ENCODE results near the gene ARHGAP30.

The ARHGAP30 gene

DNA sequence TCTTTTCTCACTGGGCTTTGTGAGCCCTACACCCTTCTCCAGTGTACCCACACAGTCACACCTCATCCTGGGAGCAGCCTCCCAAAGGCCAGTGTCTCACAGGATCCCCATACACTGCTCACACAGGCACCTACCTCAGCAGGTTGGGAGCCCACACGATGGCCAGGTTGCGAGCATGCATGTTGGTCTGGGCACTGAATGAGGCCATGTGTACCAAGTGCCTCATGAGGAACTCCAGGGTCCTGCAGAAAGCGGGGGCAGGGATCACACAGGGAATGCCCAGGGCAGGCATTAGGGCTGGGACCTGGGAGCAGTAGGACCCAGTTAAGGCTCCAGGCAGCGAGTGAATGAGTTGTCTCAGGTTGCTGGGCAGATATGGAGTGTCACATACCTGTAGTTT lies 15.5 kb downstream of the ARHGAP30 start:
- no peak overlapping the region for H3K4me2 ChIP-seq (ENCODE audit: low read length)
- no peak overlapping the region for H3K27ac ChIP-seq (ENCODE audit: low read depth, low read length, poor library complexity, severe bottlenecking)
- TF ChIP-seq, protein P1, sequence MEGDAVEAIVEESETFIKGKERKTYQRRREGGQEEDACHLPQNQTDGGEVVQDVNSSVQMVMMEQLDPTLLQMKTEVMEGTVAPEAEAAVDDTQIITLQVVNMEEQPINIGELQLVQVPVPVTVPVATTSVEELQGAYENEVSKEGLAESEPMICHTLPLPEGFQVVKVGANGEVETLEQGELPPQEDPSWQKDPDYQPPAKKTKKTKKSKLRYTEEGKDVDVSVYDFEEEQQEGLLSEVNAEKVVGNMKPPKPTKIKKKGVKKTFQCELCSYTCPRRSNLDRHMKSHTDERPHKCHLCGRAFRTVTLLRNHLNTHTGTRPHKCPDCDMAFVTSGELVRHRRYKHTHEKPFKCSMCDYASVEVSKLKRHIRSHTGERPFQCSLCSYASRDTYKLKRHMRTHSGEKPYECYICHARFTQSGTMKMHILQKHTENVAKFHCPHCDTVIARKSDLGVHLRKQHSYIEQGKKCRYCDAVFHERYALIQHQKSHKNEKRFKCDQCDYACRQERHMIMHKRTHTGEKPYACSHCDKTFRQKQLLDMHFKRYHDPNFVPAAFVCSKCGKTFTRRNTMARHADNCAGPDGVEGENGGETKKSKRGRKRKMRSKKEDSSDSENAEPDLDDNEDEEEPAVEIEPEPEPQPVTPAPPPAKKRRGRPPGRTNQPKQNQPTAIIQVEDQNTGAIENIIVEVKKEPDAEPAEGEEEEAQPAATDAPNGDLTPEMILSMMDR (IDR thresholded peaks at IDR 0.05; ENCODE audit: low read length), result no peak
- TF ChIP-seq EZH2 (IDR thresholded peaks at IDR 0.05; ENCODE audit: borderline replicate concordance, low read length), result no peak
- no peak overlapping the region for H2AFZ ChIP-seq (ENCODE audit: low read length)
- no peak overlapping the region for H3K4me3 ChIP-seq (ENCODE audit: low read depth, low read length, poor library complexity, severe bottlenecking)
- no peaks in the 10 kb centered on the region for H4K20me1 ChIP-seq (ENCODE audit: insufficient read depth, low read length)
- no peaks in the 10 kb centered on the region for H3K4me1 ChIP-seq (ENCODE audit: insufficient read depth, low read length, severe bottlenecking)
- H3K27me3 ChIP-seq (ENCODE audit: insufficient read depth, low read length), result no peaks in the 10 kb centered on the region
- no peaks in the 10 kb centered on the region for H3F3A ChIP-seq (ENCODE audit: insufficient read depth, low read length)
- H3K79me2 ChIP-seq (ENCODE audit: insufficient read depth, low read length), result no peaks in the 10 kb centered on the region
- H3K9me3 ChIP-seq (ENCODE audit: low read length), result no peaks in the 10 kb centered on the region
- H3K36me3 ChIP-seq (ENCODE audit: insufficient read depth, low read length), result peaks cover 82% of the 10 kb centered on the region
- no peaks in the 10 kb centered on the region for H3K9me2 ChIP-seq (ENCODE audit: low read depth, low read length)
- no peak overlapping the region for H3K9ac ChIP-seq (ENCODE audit: low read length)

DNA sequence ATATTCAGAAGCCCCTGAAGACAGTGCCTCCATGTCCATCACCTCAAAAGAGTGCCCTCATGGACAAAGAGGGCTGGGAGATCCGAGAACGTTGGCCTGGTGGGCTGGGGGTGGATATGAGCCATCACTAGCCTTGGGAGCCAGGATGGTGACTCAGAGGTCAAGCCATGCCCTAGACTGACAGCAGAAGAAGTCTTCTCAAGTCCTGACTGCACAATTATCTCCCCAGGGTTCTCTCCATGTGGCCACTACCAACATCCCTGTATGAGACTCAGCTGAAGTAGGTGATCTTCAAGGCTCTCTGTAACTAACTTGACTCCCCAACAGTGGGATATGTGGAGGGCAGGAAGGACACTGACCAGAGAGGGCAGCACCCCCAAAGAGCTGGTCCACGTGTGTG lies 16.8 kb downstream of the ARHGAP30 start:
- Histone ChIP-seq H3K79me2 (ENCODE audit: insufficient read depth, low read length) (no peaks in the 10 kb centered on the region), H3F3A (ENCODE audit: insufficient read depth, low read length) (no peaks in the 10 kb centered on the region), H3K4me1 (ENCODE audit: insufficient read depth, low read length, severe bottlenecking) (no peaks in the 10 kb centered on the region), H3K27ac (ENCODE audit: low read depth, low read length, poor library complexity, severe bottlenecking) (no peak overlapping the region), H3K27me3 (ENCODE audit: insufficient read depth, low read length) (no peaks in the 10 kb centered on the region), H2AFZ (ENCODE audit: low read length) (no peak overlapping the region), H3K4me3 (ENCODE audit: low read depth, low read length, poor library complexity, severe bottlenecking) (no peak overlapping the region), H3K9me3 (ENCODE audit: low read length) (no peaks in the 10 kb centered on the region), H3K36me3 (ENCODE audit: insufficient read depth, low read length) (peaks cover 94% of the 10 kb centered on the region), H3K9me2 (ENCODE audit: low read depth, low read length) (no peaks in the 10 kb centered on the region), H4K20me1 (ENCODE audit: insufficient read depth, low read length) (no peaks in the 10 kb centered on the region), H3K9ac (ENCODE audit: low read length) (no peak overlapping the region), H3K4me2 (ENCODE audit: low read length) (no peak overlapping the region)
- TF ChIP-seq, protein P1 (IDR thresholded peaks at IDR 0.05; ENCODE audit: low read length), result no peak
- TF ChIP-seq EZH2 (IDR thresholded peaks at IDR 0.05; ENCODE audit: borderline replicate concordance, low read length), result no peak

DNA sequence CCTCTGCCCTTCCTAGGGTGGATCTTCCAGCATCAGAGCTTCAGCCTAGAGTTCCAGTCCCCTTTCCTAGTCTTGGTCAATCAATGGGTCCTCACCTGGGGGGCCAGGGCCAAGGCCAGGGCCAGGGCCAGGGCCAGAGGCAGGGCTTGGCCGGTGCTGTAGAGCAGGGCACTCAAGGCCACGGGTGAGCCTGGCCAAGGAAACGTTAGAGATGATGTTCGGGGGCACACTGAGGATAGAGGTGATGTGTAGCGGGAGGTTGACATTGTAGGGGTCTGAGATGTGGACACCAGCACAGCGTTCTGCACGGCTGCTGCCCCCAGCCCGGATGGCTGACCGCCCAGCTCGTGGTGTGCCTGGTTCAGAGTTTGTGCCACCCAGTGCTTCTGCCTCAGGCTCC lies 18.5 kb downstream of the ARHGAP30 start:
- Histone ChIP-seq H3F3A (ENCODE audit: insufficient read depth, low read length) (peaks cover 4% of the 10 kb centered on the region; the same call in 1 of the 2 replicates), H3K36me3 (ENCODE audit: insufficient read depth, low read length) (peaks cover 95% of the 10 kb centered on the region), H3K4me3 (ENCODE audit: low read depth, low read length, poor library complexity, severe bottlenecking) (no peak overlapping the region), H3K4me1 (ENCODE audit: insufficient read depth, low read length, severe bottlenecking) (peaks cover 14% of the 10 kb centered on the region), H4K20me1 (ENCODE audit: insufficient read depth, low read length) (no peaks in the 10 kb centered on the region), H2AFZ (ENCODE audit: low read length) (no peak overlapping the region), H3K4me2 (ENCODE audit: low read length) (no peak overlapping the region), H3K9ac (ENCODE audit: low read length) (no peak overlapping the region), H3K9me3 (ENCODE audit: low read length) (no peaks in the 10 kb centered on the region), H3K27ac (ENCODE audit: low read depth, low read length, poor library complexity, severe bottlenecking) (no peak overlapping the region), H3K79me2 (ENCODE audit: insufficient read depth, low read length) (no peaks in the 10 kb centered on the region), H3K27me3 (ENCODE audit: insufficient read depth, low read length) (no peaks in the 10 kb centered on the region), H3K9me2 (ENCODE audit: low read depth, low read length) (no peaks in the 10 kb centered on the region)
- TF ChIP-seq EZH2 (IDR thresholded peaks at IDR 0.05; ENCODE audit: borderline replicate concordance, low read length), result no peak
- TF ChIP-seq, protein P1 (IDR thresholded peaks at IDR 0.05; ENCODE audit: low read length), result no peak

All from OCI-LY1 (cell line).